Skeletal muscle satellite cell (primary cell): ENCODE results near the gene SPOP.

Experiments
- H3K27me3 ChIP-seq: 2 replicates; pipeline ENCODE4 v1.7.0; 2013; ENCODE audit warnings: low read length; ENCODE audit not compliant: control insufficient read depth, insufficient read depth
- H3K36me3 ChIP-seq: 2 replicates; pipeline ENCODE4 v1.7.0; 2013; ENCODE audit warnings: mild to moderate bottlenecking, control low read depth, low read length; ENCODE audit not compliant: insufficient read depth
- H3K4me1 ChIP-seq: 2 replicates; pipeline ENCODE4 v1.7.0; 2013; ENCODE audit warnings: low read length; ENCODE audit not compliant: control insufficient read depth, insufficient read depth
- H3K4me2 ChIP-seq: 2 replicates; pipeline ENCODE4 v1.7.0; 2013; ENCODE audit warnings: mild to moderate bottlenecking, low read length
- H3K4me3 ChIP-seq: 2 replicates; pipeline ENCODE4 v1.7.0; 2013; ENCODE audit warnings: low read length
- H3K9ac ChIP-seq: 2 replicates; pipeline ENCODE4 v1.7.0; 2013; ENCODE audit warnings: mild to moderate bottlenecking, low read depth, low read length, moderate library complexity
- H3K9me3 ChIP-seq: replicated peaks from 2 replicates; pipeline ENCODE4 v1.7.0; 2013; ENCODE audit warnings: mild to moderate bottlenecking, control low read depth, low read length

SPOP gene

GRCh38 chr17:49590874-49591273 lies 87.0 kb downstream of the SPOP start:
- Histone ChIP-seq H3K36me3 (peaks cover 7% of the 10 kb centered on the region), H3K9me3 (no peaks in the 10 kb centered on the region), H3K4me3 (no peak overlapping the region), H3K27me3 (no peaks in the 10 kb centered on the region), H3K4me2 (no peak overlapping the region), H3K4me1 (peaks cover 17% of the 10 kb centered on the region), H3K9ac (no peak overlapping the region)

- Histone ChIP-seq H3K4me2 (no peak overlapping the region), H3K9me3 (no peaks in the 10 kb centered on the region), H3K27me3 (no peaks in the 10 kb centered on the region), H3K4me1 (peaks cover 17% of the 10 kb centered on the region), H3K4me3 (no peak overlapping the region), H3K9ac (no peak overlapping the region), H3K36me3 (no peaks in the 10 kb centered on the region)
Observed at GRCh38 chr17:49589577-49589927, 88.3 kb downstream of the SPOP start.

- peak overlapping the region; percentile 46 for H3K4me2 ChIP-seq
- H3K27me3 ChIP-seq, result no peaks in the 10 kb centered on the region
- no peaks in the 10 kb centered on the region for H3K9me3 ChIP-seq
- no peak overlapping the region for H3K9ac ChIP-seq
- peaks cover 18% of the 10 kb centered on the region for H3K4me1 ChIP-seq
- peak overlapping the region; percentile 3 for H3K4me3 ChIP-seq
- no peaks in the 10 kb centered on the region for H3K36me3 ChIP-seq
Observed at GRCh38 chr17:49588726-49589576, 88.9 kb downstream of the SPOP start.

GRCh38 chr17:49588312-49588711 lies 89.6 kb downstream of the SPOP start:
- Histone ChIP-seq H3K4me2 (peak overlapping the region; percentile 46), H3K9me3 (no peaks in the 10 kb centered on the region), H3K36me3 (no peaks in the 10 kb centered on the region), H3K4me1 (peaks cover 20% of the 10 kb centered on the region), H3K27me3 (no peaks in the 10 kb centered on the region), H3K4me3 (no peak overlapping the region), H3K9ac (no peak overlapping the region)

- Histone ChIP-seq H3K36me3 (no peaks in the 10 kb centered on the region), H3K9me3 (no peaks in the 10 kb centered on the region), H3K9ac (no peak overlapping the region), H3K4me3 (no peak overlapping the region), H3K4me1 (peaks cover 23% of the 10 kb centered on the region), H3K27me3 (no peaks in the 10 kb centered on the region), H3K4me2 (no peak overlapping the region)
Observed at GRCh38 chr17:49587366-49588073, 90.4 kb downstream of the SPOP start.

- Histone ChIP-seq H3K27me3 (no peaks in the 10 kb centered on the region), H3K4me2 (no peak overlapping the region), H3K4me3 (no peak overlapping the region), H3K9me3 (no peaks in the 10 kb centered on the region), H3K4me1 (peaks cover 26% of the 10 kb centered on the region), H3K9ac (no peak overlapping the region), H3K36me3 (no peaks in the 10 kb centered on the region)
Observed at GRCh38 chr17:49585422-49586027, 92.4 kb downstream of the SPOP start.

GRCh38 chr17:49583889-49584288 lies 94.0 kb downstream of the SPOP start:
- H3K4me2 ChIP-seq, result no peak overlapping the region
- peaks cover 17% of the 10 kb centered on the region for H3K4me1 ChIP-seq
- no peaks in the 10 kb centered on the region for H3K9me3 ChIP-seq
- H3K4me3 ChIP-seq, result no peak overlapping the region
- no peaks in the 10 kb centered on the region for H3K27me3 ChIP-seq
- H3K36me3 ChIP-seq, result no peaks in the 10 kb centered on the region
- no peak overlapping the region for H3K9ac ChIP-seq

GRCh38 chr17:49583226-49583625 lies 94.7 kb downstream of the SPOP start:
- Histone ChIP-seq H3K4me1 (peaks cover 10% of the 10 kb centered on the region), H3K4me2 (no peak overlapping the region), H3K9ac (no peak overlapping the region), H3K9me3 (no peaks in the 10 kb centered on the region), H3K36me3 (no peaks in the 10 kb centered on the region), H3K27me3 (no peaks in the 10 kb centered on the region), H3K4me3 (no peak overlapping the region)

- H3K36me3 ChIP-seq, result no peaks in the 10 kb centered on the region
- no peak overlapping the region for H3K9ac ChIP-seq
- H3K9me3 ChIP-seq, result no peaks in the 10 kb centered on the region
- H3K4me3 ChIP-seq, result no peak overlapping the region
- H3K4me2 ChIP-seq, result no peak overlapping the region
- H3K4me1 ChIP-seq, result peaks cover 9% of the 10 kb centered on the region
- H3K27me3 ChIP-seq, result no peaks in the 10 kb centered on the region
Observed at GRCh38 chr17:49582789-49583188, 95.1 kb downstream of the SPOP start.

GRCh38 chr17:49582055-49582722 lies 95.7 kb downstream of the SPOP start:
- Histone ChIP-seq H3K27me3 (peaks cover 5% of the 10 kb centered on the region), H3K9ac (no peak overlapping the region), H3K36me3 (no peaks in the 10 kb centered on the region), H3K9me3 (no peaks in the 10 kb centered on the region), H3K4me3 (no peak overlapping the region), H3K4me2 (no peak overlapping the region), H3K4me1 (peaks cover 10% of the 10 kb centered on the region)

- Histone ChIP-seq H3K4me3 (no peak overlapping the region), H3K9ac (no peak overlapping the region), H3K27me3 (peaks cover 10% of the 10 kb centered on the region), H3K36me3 (no peaks in the 10 kb centered on the region), H3K4me1 (peaks cover 15% of the 10 kb centered on the region), H3K9me3 (no peaks in the 10 kb centered on the region), H3K4me2 (no peak overlapping the region)
Observed at GRCh38 chr17:49581648-49581998, 96.3 kb downstream of the SPOP start.
